Gastrocnemius medialis (tissue), 4 donors: Measurements from ENCODE around the gene TK2. TPM values are rescaled to one million over a fixed set of nuclear protein-coding genes. Genes with fewer than 3 reads are reported as not detected.

Source experiments
- ATAC-seq, 2 donors: fragments of 150-250 bp; one replicate each; pipeline ENCODE4 v1.9.1; 2016
- DNase-seq, 2 donors: peaks; one replicate each; pipeline ENCODE4 v3.0.0-alpha.2; 2019
- H3K27ac ChIP-seq, 4 donors: fragments of 200-600 bp; sonication (generic); 1 replicate in 1 of 4; 2 replicates in 3 of 4; pipeline ENCODE4 v1.5.1; 2016 to 2018; ENCODE audit warnings: mild to moderate bottlenecking in 2 of 4, moderate library complexity in 1 of 4
- H3K27me3 ChIP-seq, 3 donors: fragments of 200-600 bp; sonication (generic) in 2 of 3; 1 replicate in 1 of 3; 2 replicates in 2 of 3; pipeline versions ENCODE4 v1.5.1 to v1.6.0; 2016 to 2019; ENCODE audit warnings: mild to moderate bottlenecking in 1 of 3, moderate library complexity in 1 of 3
- H3K36me3 ChIP-seq, 2 donors: fragments of 200-600 bp; sonication (generic) in 1 of 2; one replicate each; pipeline ENCODE4 v1.5.1; 2017 to 2018
- H3K4me1 ChIP-seq, 2 donors: fragments of 200-600 bp; sonication (generic) in 1 of 2; one replicate each; pipeline ENCODE4 v1.5.1; 2016 to 2017; ENCODE audit warnings: mild to moderate bottlenecking in 2 of 2
- H3K4me3 ChIP-seq, 4 donors: fragments of 200-600 bp; sonication (generic) in 3 of 4; 1 replicate in 1 of 4; 2 replicates in 3 of 4; pipeline ENCODE4 v1.5.1; 2016 to 2019; ENCODE audit warnings: mild to moderate bottlenecking in 2 of 4
- H3K9me3 ChIP-seq, 3 donors: fragments of 200-600 bp; sonication (generic) in 2 of 3; 1 replicate in 1 of 3; 2 replicates in 2 of 3; pipeline ENCODE4 v1.5.1; 2016 to 2019
- CTCF ChIP-seq, 5 experiments: fragments of 450-650 bp in 3 of 5; fragments of 200-600 bp in 2 of 5; sonication (generic) in 2 of 5; IDR thresholded peaks in 4 of 5; conservative IDR thresholded peaks in 1 of 5; 1 replicate in 4 of 5; 2 replicates in 1 of 5; pipeline ENCODE4 v1.5.1; 2016 to 2019; ENCODE audit warnings: antibody characterized with exemption in 5 of 5, mild to moderate bottlenecking in 3 of 5, moderate library complexity in 3 of 5
- POLR2A ChIP-seq, 2 donors: fragments of 450-650 bp; IDR thresholded peaks; one replicate each; pipeline ENCODE4 v1.6.1; 2017; ENCODE audit warnings: antibody characterized with exemption in 2 of 2, mild to moderate bottlenecking in 2 of 2, moderate library complexity in 2 of 2
- in situ Hi-C, 4 donors: fragments of 200-750 bp; cut with MboI; loops; one replicate each; pipeline versions ENCODE4 v1.15.0 to v1.8.0; 2017; ENCODE audit warnings: low sequenced_read_pairs in 4 of 4
- intact Hi-C: fragments of 100-400 bp; cut with DNase I; formaldehyde crosslinking; loops from one replicate; pipeline ENCODE4 v1.15.1; 2023; ENCODE audit warnings: low total_unique reads
- total RNA-seq, 4 donors: library from RNA; depleted of rRNA; stranded (reverse); fragments of >200 nt; gene quantifications; one replicate each; pipeline versions ENCODE4 v1.1.0 to v1.2.3, GENCODE V29; 2016

Gene TK2
- total RNA-seq, 4 donors from 2014 or later: 10.6 to 22.7 (median 15.5) TPM

- Histone ChIP-seq H3K4me1 (peaks cover 19 to 26% of the 10 kb centered on the region in 2 donors), H3K9me3 (no peaks in the 10 kb centered on the region), H3K36me3 (no peaks in the 10 kb centered on the region), H3K27me3 (no peaks in the 10 kb centered on the region), H3K27ac (no peak overlapping the region), H3K4me3 (peak overlapping the region in 1 of 4 donors; percentile 74)
- no peak for DNase-seq
- no peak for ATAC-seq
- TF ChIP-seq CTCF (IDR thresholded peaks at IDR 0.05 in 4 of 5, conservative IDR thresholded peaks at IDR 0.05 in 1 of 5): no peak
- no peak for TF ChIP-seq POLR2A (IDR thresholded peaks at IDR 0.05)
- in situ Hi-C loops (loop anchor here in 2 of 4 donors (5.0 to 10.0 kb wide), 2 partner anchors 37 to 79 kb away; no protein-coding TSS in a partner anchor), intact Hi-C loops (no loop called here)
Observed at GRCh38 chr16:66554021-66554420, 4.1 kb upstream of the TK2 start.

- in situ Hi-C loops: loop anchor here in 2 of 4 donors (5.0 to 10.0 kb wide), 2 partner anchors 36 to 78 kb away; no protein-coding TSS in a partner anchor
Observed at GRCh38 chr16:66553223-66553622, 3.3 kb upstream of the TK2 start.

DNA sequence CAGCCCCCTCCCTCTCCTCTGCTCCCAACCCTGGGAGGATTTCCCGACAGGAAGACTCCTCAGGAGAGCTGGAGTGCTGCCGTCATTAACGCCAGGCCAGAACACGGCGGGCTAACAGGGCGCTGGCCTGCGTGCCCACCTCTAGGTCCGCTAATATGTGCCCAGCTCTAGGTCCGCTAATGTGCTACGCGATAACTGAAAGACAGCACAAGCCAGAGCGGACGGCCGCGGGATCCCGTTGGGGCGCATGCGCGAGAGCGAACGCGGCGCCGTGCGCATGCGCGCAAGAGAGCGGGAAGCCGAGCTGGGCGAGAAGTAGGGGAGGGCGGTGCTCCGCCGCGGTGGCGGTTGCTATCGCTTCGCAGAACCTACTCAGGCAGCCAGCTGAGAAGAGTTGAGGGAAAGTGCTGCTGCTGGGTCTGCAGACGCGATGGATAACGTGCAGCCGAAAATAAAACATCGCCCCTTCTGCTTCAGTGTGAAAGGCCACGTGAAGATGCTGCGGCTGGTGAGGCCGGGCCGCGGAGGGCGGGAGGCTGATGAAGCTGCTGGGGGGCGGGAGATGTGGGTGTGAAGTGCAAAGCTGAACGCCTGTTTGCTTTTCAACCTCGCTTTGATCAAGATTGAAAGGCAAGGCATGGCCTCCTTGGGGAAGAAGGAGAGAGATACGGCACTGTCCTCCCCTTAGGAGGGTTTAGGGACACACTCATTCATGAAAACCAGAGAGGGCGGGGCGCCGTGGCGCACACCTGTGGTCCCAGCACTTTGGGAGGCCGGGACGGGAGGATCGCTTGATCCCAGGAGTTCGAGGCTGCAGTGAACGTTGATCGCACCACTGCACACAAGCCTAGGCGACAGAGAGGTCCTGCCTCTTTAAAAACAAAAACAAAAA is 2.6 kb upstream of the TK2 start, which contains the start of gene CKLF:
Gene CKLF (plus strand): TSS at position 291 of the 892 bp plus-strand sequence. CDS start 140 bp downstream, at position 431.
- H3K27me3 ChIP-seq: no peaks in the 10 kb centered on the region
- H3K27ac ChIP-seq: peak within 1 kb of the TSS; percentile 86 to 96 (median 92)
- intact Hi-C loops (loop anchor here (1.0 kb wide), 1 partner anchor 74 kb away; no protein-coding TSS in a partner anchor), in situ Hi-C loops (loop anchor here in 2 of 4 donors (5.0 to 10.0 kb wide), 2 partner anchors 35 to 78 kb away; no protein-coding TSS in a partner anchor)
- no peaks in the 10 kb centered on the region for H3K9me3 ChIP-seq
- ATAC-seq: peak; percentile 83 to 87
- peak within 1 kb of the TSS; percentile 56 to 78 (median 71) for H3K4me3 ChIP-seq
- peak; percentile 73 to 86 for DNase-seq
- no peaks in the 10 kb centered on the region for H3K36me3 ChIP-seq
- peaks cover 32 to 33% of the 10 kb centered on the region in 2 donors for H3K4me1 ChIP-seq
- TF ChIP-seq POLR2A (IDR thresholded peaks at IDR 0.05) (peak; percentile 52 to 65), CTCF (IDR thresholded peaks at IDR 0.05 in 4 of 5, conservative IDR thresholded peaks at IDR 0.05 in 1 of 5) (no peak)

More at GRCh38 chr16:66553223-66553622, 3.3 kb upstream of the TK2 start:
- Histone ChIP-seq H3K9me3 (no peaks in the 10 kb centered on the region), H3K4me3 (peak overlapping the region; percentile 56 to 78 (median 71)), H3K27me3 (no peaks in the 10 kb centered on the region), H3K4me1 (peaks cover 27 to 33% of the 10 kb centered on the region in 2 donors), H3K36me3 (no peaks in the 10 kb centered on the region), H3K27ac (peak overlapping the region in 1 of 4 donors; percentile 90)
- intact Hi-C loops: no loop called here
- no peak for DNase-seq
- ATAC-seq: no peak
- no peak for TF ChIP-seq POLR2A (IDR thresholded peaks at IDR 0.05)
- TF ChIP-seq CTCF (IDR thresholded peaks at IDR 0.05 in 4 of 5, conservative IDR thresholded peaks at IDR 0.05 in 1 of 5): no peak

- Histone ChIP-seq H3K4me1 (peaks cover 32 to 33% of the 10 kb centered on the region in 2 donors), H3K27ac (peak overlapping the region; percentile 86 to 96 (median 92)), H3K27me3 (no peaks in the 10 kb centered on the region), H3K36me3 (no peaks in the 10 kb centered on the region), H3K9me3 (no peaks in the 10 kb centered on the region), H3K4me3 (peak overlapping the region; percentile 56 to 78 (median 71))
- DNase-seq (no peak), ATAC-seq (no peak)
- TF ChIP-seq CTCF (IDR thresholded peaks at IDR 0.05 in 4 of 5, conservative IDR thresholded peaks at IDR 0.05 in 1 of 5) (no peak), POLR2A (IDR thresholded peaks at IDR 0.05) (no peak)
- in situ Hi-C loops (loop anchor here in 2 of 4 donors (5.0 to 10.0 kb wide), 2 partner anchors 35 to 77 kb away; no protein-coding TSS in a partner anchor), intact Hi-C loops (loop anchor here (1.0 to 2.0 kb wide), 2 partner anchors 35 to 74 kb away; no protein-coding TSS in a partner anchor)
Observed at GRCh38 chr16:66551788-66552285, 1.9 kb upstream of the TK2 start.
